PC-3 (cell line): Measurements from ENCODE around the gene KRTAP1-3.

Experiments
- EZH2 ChIP-seq: fragments of 300-600 bp; sonication (generic); IDR thresholded peaks from one replicate; pipeline ENCODE4 v1.6.1; 2017; ENCODE audit warnings: antibody characterized with exemption, mild to moderate bottlenecking, low read length; ENCODE audit not compliant: unreplicated experiment
- EZH2phosphoT487 ChIP-seq: fragments of 300-600 bp; sonication (generic); IDR thresholded peaks from 2 replicates; pipeline ENCODE4 v1.6.1; 2018; ENCODE audit warnings: mild to moderate bottlenecking, antibody characterized with exemption, low read length, borderline replicate concordance
- TF ChIP-seq, protein P1 (sequence below): fragments of 300-600 bp; sonication (generic); conservative IDR thresholded peaks from 2 replicates; pipeline ENCODE4 v1.5.1; 2017; ENCODE audit warnings: antibody characterized with exemption, low read depth, mild to moderate bottlenecking, low read length

DNA sequence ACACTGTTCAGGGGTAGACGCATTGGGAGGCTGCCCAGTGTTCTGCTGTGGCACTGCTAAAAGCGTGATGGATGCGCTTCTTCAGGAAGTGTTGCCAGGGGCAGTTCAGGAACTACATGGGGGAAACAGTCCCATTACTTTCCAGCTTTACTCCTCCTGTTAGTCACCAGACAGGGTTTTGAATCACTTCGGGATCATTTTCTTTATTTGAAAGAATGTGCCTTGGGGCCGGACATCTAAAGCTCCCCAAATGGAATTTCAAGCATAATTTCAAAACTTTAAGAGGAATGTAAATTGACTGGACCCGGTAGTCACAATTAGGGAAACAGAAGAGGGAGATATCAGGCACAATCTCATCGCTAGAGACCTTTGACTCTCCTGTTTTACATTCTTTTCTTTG lies 13.8 kb upstream of the KRTAP1-3 start:
- no peak for TF ChIP-seq EZH2
- TF ChIP-seq, protein P1, sequence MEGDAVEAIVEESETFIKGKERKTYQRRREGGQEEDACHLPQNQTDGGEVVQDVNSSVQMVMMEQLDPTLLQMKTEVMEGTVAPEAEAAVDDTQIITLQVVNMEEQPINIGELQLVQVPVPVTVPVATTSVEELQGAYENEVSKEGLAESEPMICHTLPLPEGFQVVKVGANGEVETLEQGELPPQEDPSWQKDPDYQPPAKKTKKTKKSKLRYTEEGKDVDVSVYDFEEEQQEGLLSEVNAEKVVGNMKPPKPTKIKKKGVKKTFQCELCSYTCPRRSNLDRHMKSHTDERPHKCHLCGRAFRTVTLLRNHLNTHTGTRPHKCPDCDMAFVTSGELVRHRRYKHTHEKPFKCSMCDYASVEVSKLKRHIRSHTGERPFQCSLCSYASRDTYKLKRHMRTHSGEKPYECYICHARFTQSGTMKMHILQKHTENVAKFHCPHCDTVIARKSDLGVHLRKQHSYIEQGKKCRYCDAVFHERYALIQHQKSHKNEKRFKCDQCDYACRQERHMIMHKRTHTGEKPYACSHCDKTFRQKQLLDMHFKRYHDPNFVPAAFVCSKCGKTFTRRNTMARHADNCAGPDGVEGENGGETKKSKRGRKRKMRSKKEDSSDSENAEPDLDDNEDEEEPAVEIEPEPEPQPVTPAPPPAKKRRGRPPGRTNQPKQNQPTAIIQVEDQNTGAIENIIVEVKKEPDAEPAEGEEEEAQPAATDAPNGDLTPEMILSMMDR = no peak
- no peak for TF ChIP-seq EZH2phosphoT487
